HG02588 (cell line): ENCODE data around the gene AGRN.
"Not testable (repeated sequence)": the region's sequence is repeated elsewhere in the genome, so short reads cannot be mapped to it uniquely, and the experiment has no call there.

ENCODE experiments used
- ATAC-seq: cut with Tn5 transposase; IDR thresholded peaks from one replicate; pipeline ENCODE4 v1.9.1; 2021; ENCODE audit warnings: mild to moderate bottlenecking, moderate library complexity; ENCODE audit not compliant: unreplicated experiment

Gene AGRN

GRCh38 chr1:1063261-1063944 is 43.5 kb downstream of the AGRN start:
- ATAC-seq: no peak

DNA sequence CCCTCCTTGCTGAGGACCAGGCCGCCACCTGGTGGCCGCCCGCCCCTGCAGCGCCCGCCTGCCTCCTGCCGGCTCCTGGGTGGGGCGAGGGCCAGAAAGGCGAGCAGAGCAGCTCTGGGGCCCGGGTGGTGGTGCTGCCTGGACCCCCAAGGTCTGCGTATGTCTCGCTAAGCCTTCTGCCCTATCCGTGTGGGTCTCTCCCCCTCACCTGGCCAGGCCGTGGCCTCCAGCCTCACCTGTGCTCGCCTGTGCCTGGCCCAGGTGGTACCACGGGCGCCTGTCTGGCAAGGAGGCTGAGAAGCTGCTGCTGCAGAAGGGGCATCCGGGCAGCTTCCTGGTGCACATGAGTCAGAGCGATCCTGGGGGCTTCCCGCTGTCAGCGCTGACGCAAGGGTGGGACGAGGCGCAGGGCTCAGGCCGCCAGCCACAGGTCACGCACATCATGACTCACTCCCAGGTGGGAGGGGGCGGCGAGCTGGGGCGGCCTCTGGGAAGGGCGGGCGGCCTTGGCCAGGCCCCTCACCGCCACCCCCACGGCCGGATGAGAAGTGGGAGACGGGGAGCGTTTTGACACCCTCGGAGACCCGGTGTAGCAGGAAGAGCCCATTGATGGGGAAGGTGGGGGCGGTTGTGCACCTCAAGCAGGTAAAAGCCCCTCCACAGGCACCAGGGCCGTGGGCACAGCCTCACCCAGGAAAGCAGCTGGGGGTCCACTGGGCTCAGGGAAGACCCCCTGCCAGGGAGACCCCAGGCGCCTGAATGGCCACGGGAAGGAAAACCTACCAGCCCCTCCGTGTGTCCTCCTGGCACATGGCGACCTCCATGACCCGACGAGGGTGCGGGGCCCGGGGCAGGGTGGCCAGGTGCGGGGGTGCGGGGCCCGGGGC is 44.3 kb downstream of the AGRN start:
- ATAC-seq: peak; percentile 54

DNA sequence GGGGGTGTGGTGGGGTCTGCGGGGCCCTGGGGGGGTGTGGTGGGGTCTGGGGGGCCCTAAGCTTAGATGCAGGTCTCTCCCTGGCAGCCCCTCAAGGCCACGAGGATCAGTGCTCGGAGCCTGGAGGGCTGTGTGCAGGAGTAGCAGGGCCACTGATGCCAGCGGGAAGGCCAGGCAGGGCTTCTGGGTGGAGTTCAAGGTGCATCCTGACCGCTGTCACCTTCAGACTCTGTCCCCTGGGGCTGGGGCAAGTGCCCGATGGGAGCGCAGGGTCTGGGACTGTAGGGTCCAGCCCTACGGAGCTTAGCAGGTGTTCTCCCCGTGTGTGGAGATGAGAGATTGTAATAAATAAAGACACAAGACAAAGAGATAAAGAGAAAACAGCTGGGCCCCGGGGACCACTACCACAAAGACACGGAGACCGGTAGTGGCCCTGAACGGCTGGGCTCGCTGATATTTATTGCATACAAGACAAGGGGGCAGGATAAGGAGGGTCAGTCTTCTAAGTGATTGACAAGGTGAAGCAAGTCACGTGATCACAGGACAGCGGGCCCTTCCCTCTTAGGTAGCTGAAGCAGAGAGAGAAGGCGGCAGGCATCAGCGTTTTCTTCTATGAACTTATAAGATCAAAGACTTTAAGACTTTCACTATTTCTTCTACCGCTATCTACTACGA is 45.5 kb downstream of the AGRN start:
- no peak for ATAC-seq

DNA sequence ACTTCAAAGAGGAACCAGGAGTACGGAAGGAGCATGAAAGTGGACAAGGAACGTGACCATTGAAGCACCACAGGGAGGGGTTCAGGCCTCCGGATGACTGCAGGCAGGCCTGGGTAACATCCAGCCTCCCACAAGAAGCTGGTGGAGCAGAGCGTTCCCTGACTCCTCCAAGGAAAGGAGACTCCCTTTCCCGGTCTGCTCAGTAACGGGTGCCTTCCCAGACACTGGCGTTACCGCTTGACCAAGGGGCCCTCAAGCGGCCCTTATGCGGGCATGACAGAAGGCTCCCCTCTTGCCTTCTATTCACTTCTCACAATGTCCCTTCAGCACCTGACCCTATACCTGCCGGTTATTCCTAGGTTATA is 46.0 kb downstream of the AGRN start:
- ATAC-seq: not testable (repeated sequence)

DNA sequence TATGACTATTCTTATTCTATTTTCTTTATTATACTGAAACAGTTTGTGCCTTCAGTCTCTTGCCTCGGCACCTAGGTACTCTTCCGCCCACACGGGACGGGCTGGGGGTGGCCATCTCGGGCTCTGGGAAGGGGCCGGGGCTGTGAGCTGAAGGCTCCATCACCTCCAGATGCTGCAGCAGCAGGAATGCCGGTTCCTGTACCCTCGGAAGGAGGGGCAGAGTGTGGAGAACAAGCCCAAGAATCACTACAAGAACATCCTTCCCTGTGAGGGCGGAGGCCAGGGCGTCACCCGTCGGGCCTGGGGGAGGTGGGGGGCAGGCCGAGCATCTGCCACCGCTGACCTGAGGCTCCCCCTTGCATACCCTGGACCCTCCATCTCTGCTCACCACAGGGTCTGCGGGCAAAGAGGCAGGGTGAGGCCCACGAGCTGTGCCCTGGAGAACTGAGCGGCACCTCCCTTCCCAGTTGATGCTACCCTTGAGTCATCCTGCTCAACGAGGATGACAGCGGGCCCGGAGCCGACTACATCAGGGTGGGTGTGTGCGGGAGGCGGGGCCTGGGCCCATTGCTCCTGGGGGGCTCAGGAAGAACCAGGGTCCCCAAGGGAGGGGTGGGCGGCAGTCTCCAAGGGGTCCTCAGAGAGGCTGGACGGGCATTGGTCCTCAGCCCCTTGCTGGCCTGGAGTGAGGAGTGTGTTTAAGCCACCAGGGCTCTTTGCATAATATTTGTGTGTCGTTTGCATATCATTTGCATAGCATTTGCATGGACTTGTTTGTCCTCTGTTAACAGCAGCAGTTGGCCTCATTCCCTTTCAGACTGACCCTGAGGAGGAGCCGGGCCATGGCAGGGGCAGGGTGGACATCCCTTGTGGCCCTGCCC is 46.7 kb downstream of the AGRN start:
- ATAC-seq: no peak

GRCh38 chr1:1067284-1067859 is 47.5 kb downstream of the AGRN start:
- no peak for ATAC-seq

GRCh38 chr1:1067860-1068516 is 48.1 kb downstream of the AGRN start:
- no peak for ATAC-seq

- ATAC-seq: no peak
These were observed 48.7 kb downstream of the AGRN start for GRCh38 chr1:1068517-1069055.

DNA sequence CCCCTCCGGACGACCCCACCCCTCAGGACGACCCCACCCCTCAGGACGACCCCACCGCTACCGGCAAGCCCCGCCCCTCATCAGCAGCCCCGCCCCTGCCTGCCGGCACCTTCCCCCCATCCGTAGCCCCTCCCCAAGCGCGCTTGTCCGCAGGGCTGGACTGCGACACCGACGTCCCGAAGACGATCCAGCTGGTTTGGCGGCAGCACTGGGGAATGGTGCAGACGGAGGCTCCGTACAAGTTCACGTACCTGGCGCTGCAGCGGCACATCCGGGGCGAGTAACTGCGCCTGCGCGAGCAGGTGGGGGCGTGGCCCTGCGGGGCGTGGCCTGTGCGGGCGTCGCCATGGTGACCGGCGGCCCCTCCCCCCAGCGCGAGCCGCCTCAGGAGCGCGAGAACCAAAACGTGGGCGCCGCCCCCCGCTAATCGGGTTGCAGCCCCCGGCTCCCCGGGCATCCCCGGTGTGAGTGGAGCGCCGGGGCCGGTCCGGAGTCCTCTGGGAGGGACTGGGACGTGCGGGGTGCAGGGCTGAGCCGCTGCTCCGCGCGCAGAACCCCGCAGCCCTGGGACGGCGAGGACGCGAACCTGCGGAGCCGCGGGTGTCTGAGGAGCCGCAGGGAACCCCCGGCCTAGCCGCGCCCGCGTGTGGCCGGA is 49.3 kb downstream of the AGRN start:
- ATAC-seq: peak; percentile 40

GRCh38 chr1:1069711-1070676 is 50.1 kb downstream of the AGRN start:
- ATAC-seq: no peak

- ATAC-seq: no peak
These were observed 51.8 kb downstream of the AGRN start for GRCh38 chr1:1071486-1072298.

DNA sequence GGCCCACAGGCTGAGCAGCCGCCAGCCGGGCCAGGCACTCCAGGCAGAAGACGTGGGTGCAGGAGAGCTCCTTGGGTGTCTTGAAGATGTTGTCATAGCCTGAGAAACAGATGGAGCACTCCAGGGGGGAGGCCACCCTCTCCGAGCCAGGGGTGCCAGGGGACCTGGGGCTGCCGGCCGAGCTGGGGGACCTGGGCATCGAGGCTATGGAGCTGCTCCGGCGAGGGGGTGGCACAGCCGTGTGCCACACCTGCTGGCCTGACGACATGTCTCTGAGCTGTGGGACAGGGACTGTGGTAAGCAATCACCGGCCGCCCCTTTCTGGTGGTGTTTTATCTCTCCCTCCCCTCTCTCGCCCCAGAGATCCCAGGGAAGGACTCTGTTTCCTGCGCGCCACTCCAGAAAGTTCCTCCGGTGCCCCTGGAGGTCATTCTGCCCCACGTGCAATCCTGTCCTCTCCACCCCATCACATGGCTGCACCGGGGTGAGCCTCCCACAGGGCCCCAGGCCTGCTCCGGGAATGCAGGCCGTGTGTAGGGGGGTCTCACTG is 52.5 kb downstream of the AGRN start:
- no peak for ATAC-seq

DNA sequence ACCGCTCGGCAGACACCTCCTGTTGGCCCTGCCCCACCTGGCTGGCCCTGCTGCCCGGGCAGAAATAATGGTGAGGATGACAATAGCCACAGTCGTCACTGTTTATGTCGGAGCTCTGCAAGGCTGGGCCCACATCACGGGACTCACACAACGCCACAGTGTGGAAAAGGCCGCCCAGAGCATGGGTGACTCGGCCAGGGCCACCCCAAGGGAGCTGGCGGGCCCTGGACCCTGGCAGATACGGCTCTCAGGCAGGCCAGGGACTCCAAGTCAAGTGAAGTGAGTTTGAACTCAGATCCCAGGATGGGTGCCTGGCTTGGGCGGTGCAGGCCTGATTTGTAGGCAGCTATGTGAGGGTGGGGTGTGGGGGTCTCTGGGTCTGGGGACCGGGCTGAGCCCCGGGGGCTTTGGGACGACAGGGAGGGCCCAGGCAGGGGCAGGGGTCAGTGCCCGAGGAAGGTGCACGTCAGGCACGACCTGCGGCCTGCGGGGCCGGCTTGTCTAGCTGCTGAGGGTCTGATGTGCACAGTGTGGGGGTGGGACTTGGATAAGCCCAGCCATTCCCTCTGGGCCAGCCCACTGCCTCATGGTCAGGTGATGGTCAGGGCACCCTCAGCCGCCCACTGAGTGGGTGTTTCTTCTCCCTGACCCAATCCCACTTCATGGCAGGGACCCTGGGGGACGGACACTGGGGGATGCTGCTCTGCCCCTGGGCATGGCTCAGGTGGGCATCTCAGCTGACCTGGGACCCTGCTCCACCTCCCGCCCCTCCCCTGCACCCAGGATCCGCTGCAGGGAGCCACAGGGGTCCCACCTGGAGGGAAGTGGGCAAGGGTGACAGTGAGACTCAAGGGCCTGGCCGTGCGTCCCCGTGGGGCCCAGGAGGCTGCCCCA is 53.2 kb downstream of the AGRN start:
- no peak for ATAC-seq

- no peak for ATAC-seq
These were observed 54.0 kb downstream of the AGRN start, which contains the start of gene RNF223 for GRCh38 chr1:1073743-1074587. RNF223 (minus strand) TSS chr1:1074306; CDS start chr1:1072566, 1,740 bp downstream.

DNA sequence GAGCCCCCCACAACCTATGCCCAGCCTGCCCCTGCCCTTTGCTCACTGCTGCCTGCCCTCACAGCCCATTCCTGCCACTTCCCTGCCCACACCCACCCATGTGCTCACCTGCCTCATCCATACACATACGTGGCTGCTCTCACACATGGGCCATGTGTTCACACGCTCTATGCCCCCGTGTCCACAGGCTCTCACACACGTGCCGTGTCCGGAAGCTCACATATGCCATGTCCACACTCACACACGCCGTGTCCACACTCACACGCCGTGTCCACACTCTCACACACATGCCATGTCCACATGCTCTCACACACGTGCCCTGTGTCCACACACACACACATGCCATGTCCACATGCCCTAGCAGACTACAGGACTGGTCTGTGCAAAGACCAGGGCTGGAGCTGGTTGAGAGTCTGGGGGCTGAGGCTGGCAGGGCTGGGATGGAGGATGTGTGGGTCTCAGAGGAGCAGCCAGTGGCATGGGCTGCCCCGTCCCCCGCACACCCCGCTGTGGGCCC is 54.8 kb downstream of the AGRN start:
- ATAC-seq: no peak
